Stomach (tissue), 9 donors: ENCODE results near the gene LTB4R2. TPM values are rescaled to one million over a fixed set of nuclear protein-coding genes. Genes with fewer than 3 reads are reported as not detected.

Experiments
- DNase-seq, 2 donors: peaks; one replicate each; pipeline versions ENCODE4 v3.0.0 to v3.0.0-alpha.2; 2013 to 2019
- H3K27ac ChIP-seq, 5 donors: fragments of 200-600 bp in 4 of 5; sonication (generic) in 4 of 5; one replicate each; pipeline ENCODE4 v1.5.1; 2013 to 2019; ENCODE audit warnings: mild to moderate bottlenecking in 1 of 5, moderate library complexity in 1 of 5
- H3K27me3 ChIP-seq, 3 donors: fragments of 200-600 bp; sonication (generic); one replicate each; pipeline ENCODE4 v1.5.1; 2017 to 2019; ENCODE audit warnings: mixed run types in 1 of 3
- H3K36me3 ChIP-seq, 4 donors: fragments of 200-600 bp; sonication (generic); 1 replicate in 3 of 4; 2 replicates in 1 of 4; pipeline ENCODE4 v1.5.1; 2016 to 2019
- H3K4me1 ChIP-seq, 4 donors: fragments of 200-600 bp; sonication (generic); one replicate each; pipeline ENCODE4 v1.5.1; 2016 to 2019
- H3K4me3 ChIP-seq, 4 donors: fragments of 200-600 bp; sonication (generic) in 3 of 4; one replicate each; pipeline ENCODE4 v1.5.1; 2016 to 2019; ENCODE audit warnings: mild to moderate bottlenecking in 1 of 4
- H3K9me3 ChIP-seq, 4 donors: fragments of 200-600 bp; sonication (generic); one replicate each; pipeline ENCODE4 v1.5.1; 2016 to 2019
- EP300 ChIP-seq: sonication (generic); formaldehyde crosslinking; IDR thresholded peaks from one replicate; pipeline ENCODE4 v1.6.1; 2017; ENCODE audit warnings: antibody characterized with exemption
- POLR2A ChIP-seq, 4 donors: fragments of 450-650 bp; IDR thresholded peaks; one replicate each; pipeline ENCODE4 v1.6.1; 2016; ENCODE audit warnings: antibody characterized with exemption in 4 of 4, control low read depth in 2 of 4, mild to moderate bottlenecking in 1 of 4, moderate library complexity in 1 of 4
- POLR2AphosphoS5 ChIP-seq, 3 donors: sonication (generic); formaldehyde crosslinking; IDR thresholded peaks; one replicate each; pipeline ENCODE4 v1.6.1; 2016; ENCODE audit warnings: antibody characterized with exemption in 3 of 3
- WGBS, 5 donors: extraction: QIAGEN DNeasy Blood & Tissue Kit in 3 of 5; methylation state at CpG; one replicate each; pipeline versions ENCODE4 v1.1.5 to v1.1.7; 2013 to 2018; 5-methylcytosine and 5-hydroxymethylcytosine counted together
- intact Hi-C: fragments of 100-400 bp; cut with DNase I; formaldehyde crosslinking; loops from one replicate; pipeline ENCODE4 v1.15.1; 2023; ENCODE audit warnings: low total_unique reads
- polyA plus RNA-seq, 3 donors: library from polyadenylated mRNA; stranded (reverse); fragments of 200-250 nt; gene quantifications; one replicate each; pipeline ENCODE4 v1.2.3, GENCODE V29; 2013
- total RNA-seq, 5 donors: library from RNA; depleted of rRNA; stranded (reverse); fragments of >200 nt; gene quantifications; one replicate each; pipeline versions ENCODE4 v1.1.0 to v1.2.3, GENCODE V29; 2014 to 2016
- TF ChIP-seq, protein P1 (sequence below), 7 experiments: fragments of 450-650 bp in 4 of 7; fragments of 200-600 bp in 3 of 7; sonication (generic) in 3 of 7; IDR thresholded peaks; one replicate each; pipeline ENCODE4 v1.5.1; 2016 to 2019; ENCODE audit warnings: antibody characterized with exemption in 7 of 7, control low read depth in 2 of 7, mild to moderate bottlenecking in 1 of 7
- donor health status: healthy with polysubstance abuse.
- donor health status: Bipolar disorder and iron deficiency.
- donor health status: healthy.

LTB4R2 gene
- total and polyA plus RNA-seq, 8 donors, result 0.25 to 71.5 (median 11.0) TPM; not detected in 2

DNA sequence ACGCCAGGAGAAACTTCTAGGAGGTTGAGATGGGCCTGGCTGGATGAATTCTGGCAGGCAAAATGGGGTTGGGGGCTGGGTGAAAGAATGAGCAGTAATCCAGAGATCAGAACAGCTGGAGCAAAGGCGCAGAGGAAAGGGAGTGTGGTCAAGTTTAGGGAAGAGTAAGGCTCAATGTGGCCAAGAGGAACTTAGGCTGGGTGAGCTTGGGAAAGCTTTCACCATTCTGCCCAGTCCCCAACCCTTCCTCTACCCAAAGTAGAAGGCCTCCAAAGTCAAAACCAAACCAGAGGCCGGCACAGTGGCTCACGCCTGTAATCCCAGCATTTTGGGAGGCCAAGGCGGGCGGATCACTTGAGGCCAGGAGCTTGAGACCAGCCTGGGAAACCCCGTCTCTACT lies 28.3 kb upstream of the LTB4R2 start:
- intact Hi-C loops, result no loop called here
- Histone ChIP-seq H3K36me3 (no peaks in the 10 kb centered on the region), H3K9me3 (no peaks in the 10 kb centered on the region), H3K27me3 (no peaks in the 10 kb centered on the region), H3K27ac (no peak overlapping the region), H3K4me3 (no peak overlapping the region), H3K4me1 (peaks cover 0 to 37% (median 3%) of the 10 kb centered on the region in 4 donors)
- no peak for DNase-seq
- TF ChIP-seq POLR2AphosphoS5 (IDR thresholded peaks at IDR 0.05) (no peak), POLR2A (IDR thresholded peaks at IDR 0.05) (no peak), EP300 (no peak)
- TF ChIP-seq, protein P1, sequence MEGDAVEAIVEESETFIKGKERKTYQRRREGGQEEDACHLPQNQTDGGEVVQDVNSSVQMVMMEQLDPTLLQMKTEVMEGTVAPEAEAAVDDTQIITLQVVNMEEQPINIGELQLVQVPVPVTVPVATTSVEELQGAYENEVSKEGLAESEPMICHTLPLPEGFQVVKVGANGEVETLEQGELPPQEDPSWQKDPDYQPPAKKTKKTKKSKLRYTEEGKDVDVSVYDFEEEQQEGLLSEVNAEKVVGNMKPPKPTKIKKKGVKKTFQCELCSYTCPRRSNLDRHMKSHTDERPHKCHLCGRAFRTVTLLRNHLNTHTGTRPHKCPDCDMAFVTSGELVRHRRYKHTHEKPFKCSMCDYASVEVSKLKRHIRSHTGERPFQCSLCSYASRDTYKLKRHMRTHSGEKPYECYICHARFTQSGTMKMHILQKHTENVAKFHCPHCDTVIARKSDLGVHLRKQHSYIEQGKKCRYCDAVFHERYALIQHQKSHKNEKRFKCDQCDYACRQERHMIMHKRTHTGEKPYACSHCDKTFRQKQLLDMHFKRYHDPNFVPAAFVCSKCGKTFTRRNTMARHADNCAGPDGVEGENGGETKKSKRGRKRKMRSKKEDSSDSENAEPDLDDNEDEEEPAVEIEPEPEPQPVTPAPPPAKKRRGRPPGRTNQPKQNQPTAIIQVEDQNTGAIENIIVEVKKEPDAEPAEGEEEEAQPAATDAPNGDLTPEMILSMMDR (IDR thresholded peaks at IDR 0.05), result no peak
- WGBS, 5 donors, result 87 to 93% (median 91%) methylated on average over 7 of the region's 7 CpGs

DNA sequence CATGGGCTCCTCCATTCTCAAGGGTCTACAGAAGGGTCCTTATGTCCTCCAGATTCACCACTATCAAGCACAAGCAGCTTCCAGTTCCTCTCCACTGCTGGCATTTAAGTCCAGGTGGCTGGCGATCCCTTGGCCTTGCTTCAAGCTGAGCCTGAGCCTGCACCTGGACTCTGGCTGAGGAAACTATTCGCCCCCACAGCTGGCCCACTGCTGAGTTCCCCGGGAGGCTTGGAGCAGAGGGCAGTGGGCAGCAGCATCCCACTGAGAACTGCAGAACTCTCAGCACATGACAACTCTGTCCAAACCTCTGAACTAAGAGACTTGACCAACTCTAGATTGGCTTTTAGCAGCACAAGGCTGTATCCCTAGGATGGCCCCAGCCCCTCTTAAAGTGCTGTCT lies 27.2 kb upstream of the LTB4R2 start:
- H3K36me3 ChIP-seq, result no peaks in the 10 kb centered on the region
- WGBS, 5 donors, result 76 to 100% (median 81%) methylated on average over 1 to 3 of the region's 3 CpGs
- no peaks in the 10 kb centered on the region for H3K27me3 ChIP-seq
- peaks cover 0 to 26% (median 3%) of the 10 kb centered on the region in 4 donors for H3K4me1 ChIP-seq
- DNase-seq, result no peak
- TF ChIP-seq, protein P1 (IDR thresholded peaks at IDR 0.05), result no peak
- no peak for TF ChIP-seq POLR2A (IDR thresholded peaks at IDR 0.05)
- TF ChIP-seq POLR2AphosphoS5 (IDR thresholded peaks at IDR 0.05), result no peak
- no peak for TF ChIP-seq EP300
- no peak overlapping the region for H3K4me3 ChIP-seq
- H3K9me3 ChIP-seq, result no peaks in the 10 kb centered on the region
- no peak overlapping the region for H3K27ac ChIP-seq
- intact Hi-C loops, result no loop called here

DNA sequence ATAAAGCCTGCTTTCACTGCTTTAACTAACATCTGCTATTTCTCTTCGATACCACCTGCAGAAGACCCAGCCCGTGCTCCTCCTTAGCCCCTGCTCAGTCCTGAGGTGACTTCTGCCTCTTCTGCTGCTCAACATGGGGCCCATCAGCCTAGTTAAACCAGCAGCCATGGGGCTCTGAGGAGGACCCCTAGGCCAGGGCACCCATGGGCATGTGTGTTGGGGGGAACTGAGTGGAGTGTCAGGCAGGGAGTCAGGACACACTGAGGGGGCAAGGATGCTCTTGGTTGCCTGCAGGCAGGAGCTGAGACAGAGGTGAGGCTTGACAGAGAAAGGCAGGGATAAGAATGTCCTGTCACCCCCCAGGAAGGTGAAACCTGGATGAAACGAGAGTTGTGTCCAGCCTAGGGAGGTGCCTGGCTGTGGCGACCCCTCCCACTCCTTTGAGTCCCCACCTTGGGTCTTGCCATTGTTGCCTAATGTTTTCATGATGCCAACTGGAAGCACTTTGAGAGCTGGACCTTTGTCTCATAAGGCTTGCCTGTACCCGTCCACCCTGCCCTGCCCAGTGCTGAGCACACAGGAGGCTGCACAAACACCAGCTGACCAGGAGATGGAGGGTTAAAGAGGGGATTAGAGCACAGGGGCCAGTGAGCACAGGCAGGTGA lies 26.0 kb upstream of the LTB4R2 start:
- no peak overlapping the region for H3K27ac ChIP-seq
- 88 to 95% (median 90%) methylated on average over 5 of the region's 5 CpGs for WGBS, 5 donors
- peaks cover 0 to 16% (median 3%) of the 10 kb centered on the region in 4 donors for H3K4me1 ChIP-seq
- H3K9me3 ChIP-seq, result no peaks in the 10 kb centered on the region
- no peaks in the 10 kb centered on the region for H3K27me3 ChIP-seq
- no peak overlapping the region for H3K4me3 ChIP-seq
- H3K36me3 ChIP-seq, result peaks cover 0 to 4% (median 0%) of the 10 kb centered on the region in 4 donors
- intact Hi-C loops, result no loop called here
- no peak for DNase-seq
- no peak for TF ChIP-seq POLR2A (IDR thresholded peaks at IDR 0.05)
- TF ChIP-seq POLR2AphosphoS5 (IDR thresholded peaks at IDR 0.05), result no peak
- no peak for TF ChIP-seq EP300
- TF ChIP-seq, protein P1 (IDR thresholded peaks at IDR 0.05), result no peak

DNA sequence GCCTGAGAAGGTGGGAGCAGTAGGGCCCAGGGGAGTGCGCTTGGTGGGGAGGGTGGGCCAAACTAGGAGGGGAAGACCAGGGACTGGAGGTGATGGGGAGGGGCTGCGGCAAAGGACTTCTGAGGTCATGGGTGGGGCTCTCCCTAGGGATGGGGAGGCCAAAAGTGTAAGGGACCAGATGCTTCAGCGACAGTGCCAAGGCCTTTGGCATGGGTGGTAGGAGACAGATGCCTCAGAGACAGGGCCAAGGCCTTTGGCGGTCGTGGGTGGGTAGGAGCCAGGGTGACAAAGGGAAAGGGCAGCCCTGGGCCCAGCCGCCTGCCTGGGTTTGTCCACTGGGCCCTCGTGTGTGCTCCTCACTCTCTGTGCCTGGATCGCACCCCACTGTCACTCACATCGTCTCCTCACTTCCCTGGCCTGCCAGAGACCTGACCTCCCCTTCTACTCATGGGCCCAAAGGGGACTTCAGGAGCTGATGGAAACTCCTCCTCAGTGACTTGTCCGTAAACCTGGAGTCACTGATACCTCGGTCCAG lies 25.4 kb upstream of the LTB4R2 start:
- Histone ChIP-seq H3K9me3 (no peaks in the 10 kb centered on the region), H3K36me3 (peaks cover 0 to 10% (median 4%) of the 10 kb centered on the region in 4 donors), H3K27ac (no peak overlapping the region), H3K4me1 (peaks cover 0 to 13% (median under 1%) of the 10 kb centered on the region in 4 donors), H3K4me3 (no peak overlapping the region), H3K27me3 (no peaks in the 10 kb centered on the region)
- WGBS, 5 donors, result 77 to 85% (median 82%) methylated on average over 11 of the region's 11 CpGs
- DNase-seq, result no peak
- intact Hi-C loops, result no loop called here
- TF ChIP-seq EP300 (no peak), POLR2AphosphoS5 (IDR thresholded peaks at IDR 0.05) (no peak), POLR2A (IDR thresholded peaks at IDR 0.05) (no peak)
- TF ChIP-seq, protein P1 (IDR thresholded peaks at IDR 0.05), result no peak
